GM18505 (cell line): ENCODE data around the gene CLRN1.
A peak's percentile ranks its signal among the peaks of the same experiment; 100 is the strongest.

Experiments used
- ATAC-seq: cut with Tn5 transposase; IDR thresholded peaks from one replicate; pipeline ENCODE4 v1.9.1; 2021; ENCODE audit not compliant: unreplicated experiment
- POLR2A ChIP-seq: IDR thresholded peaks from 4 replicates; pipeline ENCODE4 v1.6.1; 2011; ENCODE audit warnings: borderline replicate concordance; ENCODE audit not compliant: insufficient read depth, insufficient read length; ENCODE audit errors: extremely low read depth

The CLRN1 gene

DNA sequence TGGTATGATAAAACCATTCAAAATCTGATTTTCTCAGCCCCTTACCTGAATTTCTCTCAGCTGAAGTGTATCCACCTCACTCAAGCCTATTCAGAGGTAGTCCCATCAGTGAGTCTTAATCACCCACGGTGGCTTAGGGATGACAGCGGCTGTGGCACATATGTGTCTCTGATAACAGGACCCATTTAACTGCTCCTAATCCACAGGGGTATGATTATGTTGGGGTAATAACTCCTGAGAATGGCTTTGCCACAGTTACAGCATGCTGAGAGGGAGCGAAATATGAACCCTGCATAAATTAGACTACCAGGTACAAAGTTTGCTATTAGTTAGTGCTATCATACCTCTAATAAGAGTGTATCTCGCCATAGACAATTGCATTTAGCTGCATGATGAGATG is 10.6 kb downstream of the CLRN1 start:
- ATAC-seq, result no peak
- TF ChIP-seq POLR2A, result no peak

DNA sequence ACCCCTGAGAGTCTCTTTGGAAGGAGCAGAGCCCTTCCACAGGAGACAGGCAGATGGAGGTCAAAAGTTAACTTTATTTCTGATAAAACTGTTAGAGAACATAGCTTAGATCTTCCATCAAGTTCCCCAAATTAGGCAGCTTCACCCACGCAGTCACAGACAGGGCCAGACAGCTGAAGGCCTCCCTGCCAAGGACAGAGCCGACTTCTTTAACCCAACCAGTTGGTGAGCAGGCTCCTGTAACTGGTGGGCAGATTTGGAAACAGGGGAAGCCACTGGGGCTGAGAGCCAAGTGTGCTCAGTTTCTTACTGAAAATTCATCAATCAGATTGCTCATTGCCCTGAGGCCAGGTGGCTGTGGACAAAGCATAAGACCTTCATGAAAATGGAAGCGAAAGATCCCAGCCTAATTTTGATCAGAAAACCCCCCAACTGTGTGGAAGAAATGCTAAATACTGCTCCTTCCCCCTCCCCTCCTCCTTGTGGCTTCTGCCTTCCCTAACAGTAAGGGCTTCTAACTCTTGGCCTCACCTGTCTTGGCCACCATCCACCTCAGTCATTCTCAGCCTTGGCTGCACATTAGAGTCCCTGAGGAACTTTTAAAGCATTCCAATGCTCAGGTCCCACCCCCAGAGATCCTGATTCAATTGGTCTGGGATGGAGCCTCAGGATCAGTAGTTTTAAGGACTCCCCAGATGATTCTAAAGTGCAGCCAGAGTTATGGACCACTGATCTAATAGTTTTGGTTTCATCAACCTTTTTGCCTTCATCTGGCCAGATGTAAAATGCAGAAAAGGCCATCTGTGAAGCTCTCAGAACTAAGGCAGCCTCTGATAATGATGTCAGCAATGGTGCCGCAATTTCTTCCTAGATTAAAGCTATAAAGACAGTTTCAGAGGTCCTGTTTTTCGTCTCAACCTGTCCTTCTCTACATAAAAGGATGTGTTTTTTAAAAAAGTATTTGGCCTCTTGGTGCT is 11.5 kb downstream of the CLRN1 start:
- no peak for TF ChIP-seq POLR2A
- ATAC-seq, result no peak

DNA sequence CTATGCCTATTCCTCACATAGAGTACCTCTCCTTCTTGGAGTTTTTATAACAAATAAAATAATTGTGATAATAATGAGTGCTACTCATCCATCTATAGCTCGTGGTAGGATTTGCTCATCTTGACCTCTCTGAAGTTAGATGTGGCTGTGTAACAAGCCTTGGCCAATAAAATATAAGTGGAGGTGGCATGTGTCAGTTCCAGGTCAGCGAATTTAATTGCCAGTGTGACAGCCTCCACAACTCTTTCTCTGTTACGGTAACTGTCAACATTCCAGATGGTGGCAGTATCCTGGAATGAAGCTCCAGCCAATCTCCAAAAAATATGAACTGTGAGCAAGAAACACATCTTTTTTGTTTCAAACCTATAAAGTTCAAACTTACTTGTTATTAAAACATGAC is 13.8 kb downstream of the CLRN1 start:
- no peak for TF ChIP-seq POLR2A
- ATAC-seq, result no peak

DNA sequence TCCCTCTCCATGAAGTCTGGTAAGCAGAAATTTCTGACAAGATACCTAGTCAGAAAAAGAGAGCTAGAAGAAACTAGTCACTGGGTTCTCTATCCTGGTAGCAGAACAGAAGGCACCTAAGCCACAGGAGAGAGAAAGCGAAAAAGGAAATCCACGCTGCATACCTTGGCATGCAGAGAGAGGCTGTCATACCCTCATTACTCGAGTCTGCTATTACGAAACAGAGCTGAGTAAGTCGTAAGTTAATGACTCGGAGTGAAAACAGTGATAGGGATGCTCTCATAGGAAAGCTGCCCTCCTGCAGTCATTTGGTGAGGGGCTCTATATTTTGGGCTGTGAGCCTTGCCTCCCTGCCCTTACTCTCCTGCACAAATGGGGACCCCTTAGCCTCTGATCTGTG is 16.2 kb downstream of the CLRN1 start:
- no peak for ATAC-seq
- no peak for TF ChIP-seq POLR2A

DNA sequence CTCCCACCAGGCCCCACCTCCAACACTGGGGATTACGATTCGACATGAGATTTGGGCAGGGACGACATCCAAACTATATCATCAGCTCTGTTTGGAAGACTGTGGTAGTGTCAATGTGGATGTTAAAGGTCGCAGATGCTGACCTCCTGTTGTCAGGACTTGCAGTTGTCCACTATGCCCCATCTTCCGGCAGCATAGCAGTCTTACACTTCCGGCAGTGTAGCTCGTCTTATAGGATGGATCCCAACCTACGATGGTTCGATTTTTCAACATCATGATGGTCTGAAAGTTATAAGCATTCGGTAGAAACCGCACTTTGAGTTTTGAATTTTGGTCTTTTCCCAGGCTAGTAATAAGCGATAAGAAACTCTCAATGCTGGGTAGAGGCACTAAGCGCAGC is 20.6 kb downstream of the CLRN1 start:
- TF ChIP-seq POLR2A, result no peak

DNA sequence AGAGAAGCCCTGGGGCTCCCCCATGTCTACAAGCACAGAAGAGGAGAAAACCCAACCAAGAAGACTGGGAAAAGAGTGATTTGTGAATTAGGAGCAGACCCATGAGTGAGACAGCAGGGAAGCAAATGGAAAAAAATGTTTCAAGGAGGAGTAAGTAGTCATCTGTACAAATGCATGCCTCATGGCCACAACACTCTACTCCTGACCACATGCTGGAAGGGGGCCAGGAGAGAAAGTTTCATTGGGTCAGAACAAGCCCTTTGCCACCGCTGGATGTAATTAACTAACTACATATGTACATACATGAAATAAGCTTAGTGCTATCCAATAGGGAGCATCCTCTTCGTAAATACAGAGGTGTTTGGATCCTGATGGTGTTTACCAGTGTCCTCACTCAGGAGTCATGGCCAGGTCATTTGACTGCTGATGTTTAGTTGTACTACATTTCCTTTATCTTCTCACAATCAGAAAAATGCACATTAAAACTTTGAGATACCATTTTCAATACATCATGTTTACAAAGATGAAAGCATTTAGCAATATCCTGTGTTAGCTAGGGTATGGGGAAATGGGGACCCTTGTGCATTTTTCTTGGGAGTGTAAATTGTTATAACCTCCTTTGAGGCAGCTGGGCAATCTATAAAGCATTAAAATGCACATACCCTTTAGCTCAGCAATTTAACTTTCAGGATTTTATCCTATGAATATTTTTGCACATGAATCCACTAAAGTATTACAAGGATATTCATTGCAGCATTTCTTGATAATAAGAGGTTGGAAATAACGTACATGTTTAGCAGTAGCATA is 27.1 kb downstream of the CLRN1 start:
- no peak for TF ChIP-seq POLR2A
- ATAC-seq, result no peak

More for the DNA sequence above, 20.6 kb downstream of the CLRN1 start:
- ATAC-seq, result no peak

DNA sequence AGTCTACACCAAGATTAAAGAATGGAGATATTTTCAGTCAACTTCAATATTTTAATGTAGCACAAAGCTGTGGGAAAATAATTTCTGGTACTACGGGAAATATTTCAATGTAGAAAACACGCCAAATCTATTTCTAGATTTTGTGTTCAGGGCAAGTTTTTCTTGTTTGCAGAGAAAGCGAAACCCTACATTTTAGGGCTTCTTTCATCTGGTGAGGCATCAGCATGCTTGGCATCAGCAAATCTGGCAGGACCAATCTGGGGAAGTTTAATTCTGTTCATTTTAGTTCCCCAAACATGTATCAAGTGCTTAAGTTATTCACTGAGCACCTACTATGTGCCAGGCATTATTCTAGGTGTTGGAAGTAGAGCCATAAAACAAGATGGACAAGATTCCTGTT is 30.3 kb downstream of the CLRN1 start:
- no peak for TF ChIP-seq POLR2A
- no peak for ATAC-seq

DNA sequence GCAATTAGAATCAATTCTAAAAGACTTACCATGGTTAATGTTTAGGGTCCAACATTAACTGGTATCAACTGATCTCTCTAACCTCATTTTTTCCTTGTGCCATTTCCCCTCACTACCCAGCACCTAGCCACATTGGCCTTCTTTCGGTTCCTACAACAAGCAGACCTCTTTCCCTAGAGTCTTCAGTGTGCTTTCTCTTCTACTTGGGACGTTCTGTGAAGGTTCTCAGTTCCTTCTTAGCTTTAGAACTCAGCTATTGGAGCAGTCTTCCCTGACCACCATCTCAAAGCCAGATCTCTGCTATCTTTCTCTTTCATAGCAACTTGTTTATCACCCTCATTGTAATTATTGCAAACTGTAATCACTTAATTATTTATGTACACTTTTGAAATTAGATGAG is 35.8 kb downstream of the CLRN1 start:
- TF ChIP-seq POLR2A, result no peak
- ATAC-seq, result peak; percentile 73

DNA sequence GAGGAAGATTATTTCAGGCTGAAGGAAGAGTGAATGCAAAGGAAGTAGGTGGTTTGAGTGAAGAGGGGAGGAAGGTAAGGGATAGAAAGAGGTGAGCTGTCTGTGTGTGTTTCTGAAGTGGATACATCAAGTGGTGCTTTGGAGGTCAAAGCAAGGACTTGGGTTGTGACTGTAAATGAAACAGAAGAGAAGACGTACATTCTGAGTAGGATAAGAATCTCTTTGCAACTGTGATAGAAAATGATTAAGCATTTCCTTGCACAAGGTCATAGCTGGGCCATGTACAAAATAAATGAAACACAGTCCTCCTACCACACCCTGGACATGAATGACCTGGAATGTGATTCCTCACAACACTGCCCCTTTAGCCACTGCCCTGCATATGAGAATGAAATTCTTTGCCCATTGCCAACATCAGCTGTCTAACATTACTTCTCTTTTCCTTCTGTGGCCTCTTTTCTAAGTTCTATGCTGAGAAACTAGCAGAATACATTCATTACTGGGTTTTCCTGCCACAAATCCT is 39.0 kb downstream of the CLRN1 start:
- TF ChIP-seq POLR2A, result no peak
- no peak for ATAC-seq

DNA sequence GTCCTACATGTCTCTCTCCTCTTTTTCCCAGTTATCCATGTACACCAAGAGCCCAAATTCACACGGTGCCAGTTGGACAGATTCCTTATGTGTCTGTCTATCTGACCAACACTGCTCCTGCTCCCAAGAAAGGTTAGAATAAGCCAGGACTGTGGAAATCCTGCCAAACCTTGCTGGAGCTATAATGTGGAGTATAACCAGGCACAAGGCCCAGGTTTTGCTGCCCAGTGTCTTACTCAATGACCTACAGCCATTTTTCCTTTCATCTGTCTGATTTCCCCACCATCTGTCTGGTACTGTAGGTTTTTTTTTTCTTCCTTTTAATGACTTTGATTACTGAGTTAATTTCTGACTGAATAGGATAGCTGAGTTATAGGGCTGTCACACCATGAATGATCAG is 40.8 kb downstream of the CLRN1 start:
- TF ChIP-seq POLR2A, result no peak
- ATAC-seq, result no peak

DNA sequence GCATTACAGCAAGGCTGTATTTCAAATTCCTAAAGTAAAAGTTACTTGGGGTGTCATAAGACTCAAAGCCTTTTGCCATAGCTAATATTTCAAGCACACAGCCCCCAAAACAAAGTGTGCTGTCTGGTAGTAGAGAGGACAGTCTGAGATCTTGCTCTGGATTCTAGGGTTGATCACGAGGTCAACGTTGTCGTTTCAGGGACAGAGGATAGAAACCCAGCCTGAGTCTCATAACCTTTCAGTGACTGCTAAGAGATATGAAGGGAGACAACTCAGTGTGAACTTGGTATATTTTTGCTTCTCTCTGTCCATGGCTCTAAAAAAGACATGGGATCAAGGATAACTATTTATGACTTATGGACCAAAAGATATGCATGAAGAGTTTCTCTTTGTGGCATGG is 41.7 kb downstream of the CLRN1 start:
- ATAC-seq, result no peak
- no peak for TF ChIP-seq POLR2A

DNA sequence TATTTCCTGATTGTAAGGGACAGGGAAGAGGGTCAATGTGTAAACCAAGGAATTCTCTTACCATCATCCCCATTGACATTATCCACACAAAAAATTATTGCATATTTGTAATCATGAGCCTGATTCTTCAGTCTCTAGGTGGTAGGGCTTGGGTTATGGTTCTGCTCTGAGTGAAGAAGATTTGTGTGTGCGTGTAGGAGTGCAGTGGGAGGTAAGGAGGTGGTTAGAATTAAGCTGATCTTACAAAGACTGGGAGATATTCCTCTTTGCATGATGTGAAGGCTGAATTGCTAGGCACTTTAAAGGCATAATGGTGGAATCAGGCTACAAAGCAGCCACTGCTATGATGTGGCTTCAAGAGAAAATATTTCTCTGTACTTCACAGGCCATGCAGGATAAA is 44.3 kb downstream of the CLRN1 start:
- TF ChIP-seq POLR2A, result no peak
- no peak for ATAC-seq

DNA sequence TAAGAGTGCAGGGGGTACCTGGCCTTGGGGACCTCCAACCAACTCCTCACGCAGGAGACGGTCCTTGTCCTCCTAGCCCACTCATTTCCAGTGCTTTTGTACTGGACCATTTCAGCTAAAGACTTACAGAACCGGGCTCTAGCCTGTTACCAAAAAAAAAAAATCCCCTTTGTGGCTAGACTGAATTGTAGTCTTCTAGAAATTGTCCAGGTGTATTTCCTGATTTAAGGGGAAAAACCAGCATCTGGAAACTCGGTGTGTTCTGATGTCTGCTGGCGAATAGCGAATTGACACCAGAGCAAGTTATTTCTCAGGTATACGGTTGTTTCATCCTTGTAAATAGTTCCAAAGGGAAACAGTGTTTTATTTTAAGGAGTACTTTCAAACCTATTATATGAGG is 46.2 kb downstream of the CLRN1 start:
- ATAC-seq, result no peak
- TF ChIP-seq POLR2A, result no peak

DNA sequence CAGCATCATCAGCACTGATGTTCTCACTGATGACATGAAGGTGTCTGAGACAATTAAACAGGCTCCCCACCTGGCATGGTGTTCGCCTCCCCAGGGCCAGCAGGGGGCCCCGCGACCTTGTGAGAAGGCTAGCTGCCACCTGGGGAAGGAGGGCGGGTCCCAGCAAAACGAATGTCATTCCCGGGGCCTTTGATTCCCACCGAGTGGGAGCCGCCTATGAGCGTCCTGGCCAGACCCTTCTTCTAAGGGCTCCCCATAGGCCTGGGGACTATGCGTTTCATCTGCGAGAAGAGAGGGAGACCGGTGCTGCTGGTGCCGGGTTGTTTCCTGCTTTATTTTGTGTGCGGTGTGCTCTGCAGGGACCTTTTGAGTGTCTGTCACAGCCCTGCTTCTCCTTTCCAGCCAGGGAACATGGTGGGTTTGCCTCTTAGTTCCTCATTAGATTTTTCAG is 46.8 kb downstream of the CLRN1 start:
- peak; percentile 90 for ATAC-seq
- no peak for TF ChIP-seq POLR2A

DNA sequence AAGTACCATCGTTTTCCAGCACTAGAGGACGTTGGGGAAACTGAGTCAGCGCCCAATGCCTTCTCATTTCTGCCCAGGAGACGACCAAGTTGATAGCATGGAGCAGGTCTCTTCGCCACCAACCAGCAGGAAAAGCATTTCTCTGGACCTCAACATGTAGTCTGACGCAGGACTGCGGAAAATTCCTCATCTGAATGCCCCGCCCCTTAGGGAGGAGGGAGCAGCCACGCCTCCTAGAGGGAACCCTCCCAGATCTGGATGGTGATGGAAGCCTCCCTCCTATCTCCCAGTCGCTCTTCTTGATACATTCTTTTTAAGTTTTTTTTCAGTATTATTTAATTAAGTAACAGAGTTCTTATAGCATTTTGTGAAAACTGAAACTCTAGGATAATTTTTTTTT is 49.9 kb downstream of the CLRN1 start:
- ATAC-seq, result no peak
- no peak for TF ChIP-seq POLR2A
